Amniotic stem cell (primary cell): ENCODE results near the gene SPP2.

Source experiments
- DNase-seq: peaks from one replicate; lab custom pipeline; 2025; lab: John Stamatoyannopoulos, UW

SPP2 gene

GRCh38 chr2:234050455-234051135 lies at the start of gene SPP2:
Gene SPP2, plus strand, starts transcription at chr2:234050702. Its CDS starts 85 bp downstream, at chr2:234050787.
- DNase-seq: no peak

- DNase-seq: no peak
Observed at GRCh38 chr2:234001380-234002160, 48.9 kb upstream of the SPP2 start.

GRCh38 chr2:234002281-234002680 lies 48.2 kb upstream of the SPP2 start:
- no peak for DNase-seq

GRCh38 chr2:234003972-234004617 lies 46.4 kb upstream of the SPP2 start:
- DNase-seq: peak; percentile 89

- DNase-seq: no peak
Observed at GRCh38 chr2:234005126-234005525, 45.4 kb upstream of the SPP2 start.

- no peak for DNase-seq
Observed at GRCh38 chr2:234006501-234006900, 44.0 kb upstream of the SPP2 start.

GRCh38 chr2:234014427-234014826 lies 36.1 kb upstream of the SPP2 start:
- DNase-seq: no peak

GRCh38 chr2:234015861-234016260 lies 34.6 kb upstream of the SPP2 start:
- DNase-seq: no peak

GRCh38 chr2:234019896-234020295 lies 30.6 kb upstream of the SPP2 start:
- DNase-seq: no peak

GRCh38 chr2:234020332-234020731 lies 30.2 kb upstream of the SPP2 start:
- no peak for DNase-seq

GRCh38 chr2:234022424-234022823 lies 28.1 kb upstream of the SPP2 start:
- no peak for DNase-seq

- no peak for DNase-seq
Observed at GRCh38 chr2:234024304-234024703, 26.2 kb upstream of the SPP2 start.

- no peak for DNase-seq
Observed at GRCh38 chr2:234025466-234025865, 25.0 kb upstream of the SPP2 start.

GRCh38 chr2:234025891-234026401 lies 24.6 kb upstream of the SPP2 start:
- DNase-seq: no peak

GRCh38 chr2:234026693-234027254 lies 23.7 kb upstream of the SPP2 start:
- DNase-seq: no peak

- DNase-seq: no peak
Observed at GRCh38 chr2:234027641-234028040, 22.9 kb upstream of the SPP2 start.

- no peak for DNase-seq
Observed at GRCh38 chr2:234029150-234029733, 21.3 kb upstream of the SPP2 start.

GRCh38 chr2:234031207-234031606 lies 19.3 kb upstream of the SPP2 start:
- DNase-seq: no peak

GRCh38 chr2:234032279-234032856 lies 18.1 kb upstream of the SPP2 start:
- DNase-seq: no peak

GRCh38 chr2:234033174-234033573 lies 17.3 kb upstream of the SPP2 start:
- no peak for DNase-seq

GRCh38 chr2:234033885-234034284 lies 16.6 kb upstream of the SPP2 start:
- no peak for DNase-seq
